Neural cell (in vitro differentiated cells): ENCODE measurements around the gene A2M. TPM values are rescaled to one million over a fixed set of nuclear protein-coding genes. Genes with fewer than 3 reads are reported as not detected.

Experiments used
- H2AFZ ChIP-seq: fragments of 200-600, 300-800 bp; sonication (generic), shearing (Covaris generic); 2 replicates; pipeline ENCODE4 v1.6.0; 2014; ENCODE audit warnings: low read depth, mild to moderate bottlenecking, antibody characterized with exemption, low read length, moderate library complexity
- H3F3A ChIP-seq: fragments of 200-600 bp; shearing (Covaris generic); 2 replicates; pipeline ENCODE4 v1.6.1; 2016; ENCODE audit warnings: mild to moderate bottlenecking, moderate library complexity, mixed read lengths, antibody characterized with exemption, low read length; ENCODE audit not compliant: insufficient read depth, poor library complexity, severe bottlenecking
- H3K27ac ChIP-seq: fragments of 200-600, 300-800 bp; sonication (generic), shearing (Covaris generic); 2 replicates; pipeline ENCODE4 v1.5.1; 2014; ENCODE audit warnings: mild to moderate bottlenecking, low read length, moderate library complexity
- H3K27me3 ChIP-seq: fragments of 300-800, 200-600 bp; sonication (generic), shearing (Covaris generic); 2 replicates; pipeline ENCODE4 v1.6.0; 2014; ENCODE audit warnings: mild to moderate bottlenecking, low read depth, low read length, moderate library complexity; ENCODE audit not compliant: insufficient read depth
- H3K36me3 ChIP-seq: fragments of 300-800, 200-600 bp; sonication (generic), shearing (Covaris generic); 2 replicates; pipeline ENCODE4 v1.5.1; 2014; ENCODE audit warnings: mild to moderate bottlenecking, antibody characterized with exemption, low read length, moderate library complexity; ENCODE audit not compliant: insufficient read depth
- H3K4me2 ChIP-seq: fragments of 300-800, 200-600 bp; sonication (generic), shearing (Covaris generic); 2 replicates; pipeline ENCODE4 v1.6.0; 2014; ENCODE audit warnings: mild to moderate bottlenecking, low read length
- H3K4me3 ChIP-seq: fragments of 300-800, 200-600 bp; sonication (generic), shearing (Covaris generic); 2 replicates; pipeline ENCODE4 v1.5.1; 2014; ENCODE audit warnings: mild to moderate bottlenecking, low read length, moderate library complexity
- H3K79me2 ChIP-seq: fragments of 200-600 bp; shearing (Covaris generic); replicated peaks from 2 replicates; pipeline ENCODE4 v1.6.0; 2014; ENCODE audit warnings: mild to moderate bottlenecking, low read length, moderate library complexity; ENCODE audit not compliant: insufficient read depth
- H3K9ac ChIP-seq: fragments of 300-800, 200-600 bp; sonication (generic), shearing (Covaris generic); 2 replicates; pipeline ENCODE4 v1.6.1; 2016; ENCODE audit warnings: mild to moderate bottlenecking, low read length, mixed read lengths
- H3K9me2 ChIP-seq: fragments of 200-600 bp; shearing (Covaris generic); 2 replicates; pipeline ENCODE4 v1.6.1; 2016; ENCODE audit warnings: mild to moderate bottlenecking, low read length, mixed read lengths; ENCODE audit not compliant: insufficient read depth
- H3K9me3 ChIP-seq: fragments of 200-600, 300-800 bp; sonication (generic), shearing (Covaris generic); 2 replicates; pipeline ENCODE4 v1.6.1; 2016; ENCODE audit warnings: mild to moderate bottlenecking, mixed run types, low read length, moderate library complexity, mixed read lengths
- H4K20me1 ChIP-seq: fragments of 200-600 bp; shearing (Covaris generic); 2 replicates; pipeline ENCODE4 v1.6.1; 2016; ENCODE audit warnings: mild to moderate bottlenecking, mixed run types; ENCODE audit not compliant: insufficient read depth
- CTCF ChIP-seq: fragments of 450-650 bp; IDR thresholded peaks from 2 replicates; pipeline ENCODE4 v1.5.1; 2014; ENCODE audit warnings: antibody characterized with exemption, mild to moderate bottlenecking, moderate library complexity; ENCODE audit not compliant: poor library complexity, severe bottlenecking
- EP300 ChIP-seq: fragments of 450-650 bp; conservative IDR thresholded peaks from 2 replicates; pipeline ENCODE4 v1.6.1; 2014; ENCODE audit warnings: antibody characterized with exemption, mild to moderate bottlenecking, moderate library complexity; ENCODE audit not compliant: poor library complexity, severe bottlenecking
- EZH2 ChIP-seq: fragments of 200-600, 300-800 bp; shearing (Covaris generic), sonication (generic); IDR thresholded peaks from 2 replicates; pipeline ENCODE4 v1.6.1; 2014; ENCODE audit warnings: antibody characterized with exemption, low read length, borderline replicate concordance, mild to moderate bottlenecking; ENCODE audit not compliant: insufficient read depth, poor library complexity, severe bottlenecking
- MXI1 ChIP-seq: fragments of 450-650 bp; conservative IDR thresholded peaks from 2 replicates; pipeline ENCODE4 v1.6.1; 2014; ENCODE audit warnings: antibody characterized with exemption, mild to moderate bottlenecking; ENCODE audit not compliant: poor library complexity, severe bottlenecking
- POLR2AphosphoS5 ChIP-seq: IDR thresholded peaks from 2 replicates; pipeline ENCODE4 v1.6.1; 2012
- RAD21 ChIP-seq: fragments of 450-650 bp; conservative IDR thresholded peaks from 2 replicates; pipeline ENCODE4 v1.6.1; 2014; ENCODE audit warnings: antibody characterized with exemption, mild to moderate bottlenecking, moderate library complexity
- REST ChIP-seq: IDR thresholded peaks from 2 replicates; pipeline ENCODE4 v1.6.1; 2012; ENCODE audit warnings: borderline replicate concordance
- SMC3 ChIP-seq: fragments of 450-650 bp; conservative IDR thresholded peaks from 2 replicates; pipeline ENCODE4 v1.6.1; 2014; ENCODE audit warnings: antibody characterized with exemption, mild to moderate bottlenecking, moderate library complexity; ENCODE audit not compliant: poor library complexity
- TAF1 ChIP-seq: IDR thresholded peaks from 2 replicates; pipeline ENCODE4 v1.6.1; 2012; ENCODE audit warnings: low read depth
- polyA plus RNA-seq: library from polyadenylated mRNA; depleted of rRNA; stranded (reverse); fragments of >200 nt; gene quantifications from 2 replicates; pipeline ENCODE4 v1.2.3, GENCODE V29; 2014

A2M gene
- polyA plus RNA-seq, 1 donor from 2014 or later, result 0.09 TPM

DNA sequence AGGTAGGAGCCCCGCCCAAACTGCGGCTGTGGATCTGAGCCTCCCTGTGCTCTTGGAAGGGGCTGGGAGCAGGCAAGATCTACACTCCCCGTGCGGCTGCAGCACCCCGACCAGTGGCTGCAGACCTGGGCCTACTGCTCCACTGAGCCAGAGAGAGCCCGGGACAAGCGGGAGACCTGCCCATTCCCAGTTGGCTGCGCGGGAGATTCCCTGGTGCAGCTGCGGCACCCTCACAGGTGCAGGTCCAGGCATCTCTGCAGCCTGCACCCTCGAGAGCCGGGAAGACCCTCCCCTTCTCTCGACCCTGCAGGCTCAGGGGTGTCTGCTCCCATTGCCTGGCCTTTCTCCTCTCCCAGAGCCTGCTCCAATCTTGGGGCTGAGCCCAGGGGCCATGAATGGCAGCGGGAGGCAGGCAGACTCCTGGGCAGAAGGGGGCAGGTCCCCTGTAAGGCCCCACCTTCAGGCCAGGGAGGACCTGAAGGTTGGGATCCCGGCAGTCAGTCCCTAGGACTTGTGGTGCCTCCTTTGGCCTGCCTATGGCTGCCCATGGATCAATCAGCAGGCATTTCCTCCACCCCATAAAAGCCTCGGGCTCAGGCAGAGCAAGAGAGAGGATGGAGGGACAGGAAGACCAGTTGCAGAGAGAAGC, 8.8 kb upstream of the A2M start:
- H3K27ac ChIP-seq, result no peak overlapping the region
- H3K9ac ChIP-seq, result no peak overlapping the region

More for the DNA sequence above, 8.8 kb upstream of the A2M start:
- H3K4me2 ChIP-seq, result no peak overlapping the region
- no peaks in the 10 kb centered on the region for H3K9me2 ChIP-seq
- no peaks in the 10 kb centered on the region for H3F3A ChIP-seq
- no peaks in the 10 kb centered on the region for H3K36me3 ChIP-seq
- TF ChIP-seq EZH2, result no peak
- no peak for TF ChIP-seq CTCF
- TF ChIP-seq REST, result no peak
- TF ChIP-seq MXI1, result no peak
- no peak for TF ChIP-seq POLR2AphosphoS5
- no peak for TF ChIP-seq SMC3
- no peak for TF ChIP-seq RAD21
- TF ChIP-seq EP300, result no peak
- no peak for TF ChIP-seq TAF1
- no peaks in the 10 kb centered on the region for H3K27me3 ChIP-seq
- H3K79me2 ChIP-seq, result no peaks in the 10 kb centered on the region
- no peak overlapping the region for H3K4me3 ChIP-seq
- no peaks in the 10 kb centered on the region for H3K9me3 ChIP-seq
- H4K20me1 ChIP-seq, result no peaks in the 10 kb centered on the region
- H2AFZ ChIP-seq, result no peak overlapping the region
